Activated CD4-positive, alpha-beta T cell treated with anti-CD3 and anti-CD28 coated beads for 24 hours (primary cell): Measurements from ENCODE around the gene IFNA21.
"Not testable (repeated sequence)": the region's sequence is repeated elsewhere in the genome, so short reads cannot be mapped to it uniquely, and the experiment has no call there.

ENCODE experiments used
- DNase-seq, 2 donors: peaks; one replicate each; pipeline ENCODE4 v3.0.0-alpha.2; 2020; ENCODE audit warnings: low read depth in 2 of 2

The IFNA21 gene

DNA sequence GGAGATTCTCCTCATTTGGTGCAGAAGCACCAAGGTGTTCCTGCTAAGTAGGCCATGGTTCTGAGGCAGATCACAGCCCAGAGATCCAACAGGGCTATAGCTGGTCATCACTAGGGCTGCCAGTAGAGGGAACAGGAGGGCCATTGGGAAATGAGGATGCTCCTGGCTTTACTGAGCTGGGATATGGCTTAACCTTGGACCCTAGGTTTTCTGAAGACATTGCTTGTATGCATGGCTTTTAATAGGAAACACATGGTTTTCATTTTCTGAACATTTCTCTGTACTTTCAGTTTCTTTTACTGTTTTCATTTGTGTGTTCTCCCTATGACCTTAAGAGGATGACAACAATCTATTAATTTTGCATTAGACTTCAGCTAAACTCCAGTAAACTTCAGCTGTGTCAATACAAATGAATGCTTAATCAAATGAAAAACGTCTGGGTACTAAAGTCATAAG, 25.0 kb downstream of the IFNA21 start, which contains the start of gene IFNW1:
Gene IFNW1 (minus strand): TSS at position 406 of the 456 bp plus-strand sequence. CDS start 262 bp downstream, at position 144.
- DNase-seq = no peak

DNA sequence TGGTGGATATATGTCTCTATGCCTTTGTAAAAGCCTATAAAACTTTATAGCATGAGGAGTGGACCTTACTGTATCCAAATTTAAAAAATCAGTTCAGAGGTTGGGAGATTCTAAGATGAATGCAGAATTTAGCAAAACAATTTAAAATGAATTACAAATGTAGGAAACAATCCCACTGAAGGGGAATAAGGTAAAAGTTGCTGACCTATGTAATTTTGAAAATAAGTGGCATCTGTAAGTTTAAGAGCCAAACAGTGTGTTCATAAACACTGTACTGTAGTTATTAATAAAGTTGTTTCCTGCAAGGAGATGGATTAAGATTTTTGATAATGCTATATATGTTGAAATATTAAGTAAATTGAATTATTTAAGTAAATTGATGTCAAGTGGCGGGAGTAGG, 29.4 kb downstream of the IFNA21 start:
- DNase-seq = no peak

GRCh38 chr9:21135736-21136135, 30.7 kb downstream of the IFNA21 start:
- DNase-seq = no peak

DNA sequence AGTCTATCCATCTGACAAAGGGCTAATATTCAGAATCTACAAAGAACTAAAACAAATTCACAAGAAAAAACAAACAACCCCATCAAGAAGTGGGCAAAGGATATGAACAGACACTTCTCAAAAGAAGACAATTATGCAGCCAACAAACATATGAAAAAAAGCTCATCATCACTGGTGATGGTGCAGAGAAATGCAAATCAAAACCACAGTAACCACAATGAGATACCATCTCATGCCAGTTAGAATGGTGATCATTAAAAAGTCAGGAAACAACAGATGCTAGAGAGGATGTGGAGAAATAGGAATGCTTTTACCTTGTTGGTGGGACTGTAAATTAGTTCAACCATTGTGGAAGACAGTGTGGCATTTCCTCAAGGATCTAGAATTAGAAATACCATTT, 38.3 kb downstream of the IFNA21 start:
- not testable (repeated sequence) for DNase-seq

GRCh38 chr9:21121595-21122251, 44.7 kb downstream of the IFNA21 start:
- DNase-seq = no peak

- DNase-seq = no peak
Observed at GRCh38 chr9:21121079-21121478, 45.4 kb downstream of the IFNA21 start.

- DNase-seq = no peak
Observed at GRCh38 chr9:21119093-21119770, 47.2 kb downstream of the IFNA21 start.
